Loucy (cell line): ENCODE results near the gene CIBAR2.

Experiments used
- H2AFZ ChIP-seq: fragments of 200-600 bp; sonication (generic); 2 replicates; pipeline ENCODE4 v1.6.0; 2016; ENCODE audit warnings: antibody characterized with exemption, mild to moderate bottlenecking, low read length, moderate library complexity
- H3F3A ChIP-seq: fragments of 200-600 bp; 2 replicates; pipeline ENCODE4 v1.6.0; 2016; ENCODE audit warnings: antibody characterized with exemption, low read depth, mild to moderate bottlenecking
- H3K27me3 ChIP-seq: fragments of 200-600 bp; sonication (generic); 2 replicates; pipeline ENCODE4 v1.6.1; 2014; ENCODE audit warnings: low read length, mild to moderate bottlenecking; ENCODE audit not compliant: insufficient read depth, poor library complexity, severe bottlenecking
- H3K36me3 ChIP-seq: fragments of 200-600 bp; sonication (generic); 2 replicates; pipeline ENCODE4 v1.6.1; 2016; ENCODE audit warnings: low read length; ENCODE audit not compliant: insufficient read depth
- H3K4me1 ChIP-seq: fragments of 200-600 bp; sonication (generic); 2 replicates; pipeline ENCODE4 v1.5.1; 2014; ENCODE audit warnings: low read length, mild to moderate bottlenecking; ENCODE audit not compliant: insufficient read depth, poor library complexity, severe bottlenecking
- H3K4me2 ChIP-seq: fragments of 200-600 bp; sonication (generic); 2 replicates; pipeline ENCODE4 v1.6.0; 2014; ENCODE audit warnings: antibody characterized with exemption, low read length, low read depth, mild to moderate bottlenecking; ENCODE audit not compliant: poor library complexity, severe bottlenecking
- H3K4me3 ChIP-seq: fragments of 200-600 bp; sonication (generic); 2 replicates; pipeline ENCODE4 v1.5.1; 2014; ENCODE audit warnings: low read length, mild to moderate bottlenecking, mixed read lengths; ENCODE audit not compliant: poor library complexity, severe bottlenecking
- H3K79me2 ChIP-seq: fragments of 200-600 bp; sonication (generic); 2 replicates; pipeline ENCODE4 v1.6.1; 2014; ENCODE audit warnings: low read length; ENCODE audit not compliant: insufficient read depth
- H3K9ac ChIP-seq: fragments of 200-600 bp; sonication (generic); 2 replicates; pipeline ENCODE4 v1.6.0; 2014; ENCODE audit warnings: mild to moderate bottlenecking, low read depth, low read length, moderate library complexity; ENCODE audit not compliant: poor library complexity, severe bottlenecking
- H3K9me2 ChIP-seq: fragments of 200-600 bp; sonication (generic); replicated peaks from 2 replicates; pipeline ENCODE4 v1.6.1; 2016; ENCODE audit warnings: low read depth, low read length, mixed read lengths
- H3K9me3 ChIP-seq: fragments of 200-600 bp; sonication (generic); 2 replicates; pipeline ENCODE4 v1.6.1; 2014; ENCODE audit warnings: mild to moderate bottlenecking, antibody characterized with exemption, low read length, low read depth; ENCODE audit not compliant: insufficient read depth
- H4K20me1 ChIP-seq: fragments of 200-600 bp; sonication (generic); 2 replicates; pipeline ENCODE4 v1.6.0; 2014; ENCODE audit warnings: antibody characterized with exemption, low read length, mild to moderate bottlenecking; ENCODE audit not compliant: insufficient read depth, poor library complexity, severe bottlenecking
- CTCF ChIP-seq: fragments of 200-600 bp; sonication (generic); conservative IDR thresholded peaks from 2 replicates; pipeline ENCODE4 v1.5.1; 2014; ENCODE audit warnings: mild to moderate bottlenecking, antibody characterized with exemption, low read length
- EZH2phosphoT487 ChIP-seq: fragments of 200-600 bp; IDR thresholded peaks from 2 replicates; pipeline ENCODE4 v1.6.1; 2018; ENCODE audit warnings: antibody characterized with exemption, mild to moderate bottlenecking, moderate library complexity, borderline replicate concordance

CIBAR2 gene

GRCh38 chr16:85107083-85107482, 5.2 kb downstream of the CIBAR2 start:
- Histone ChIP-seq H3K9me2 (no peaks in the 10 kb centered on the region), H4K20me1 (no peaks in the 10 kb centered on the region), H3K4me3 (no peak overlapping the region), H3K79me2 (no peaks in the 10 kb centered on the region), H3K36me3 (no peaks in the 10 kb centered on the region), H3K27me3 (no peaks in the 10 kb centered on the region), H2AFZ (no peak overlapping the region), H3F3A (no peaks in the 10 kb centered on the region), H3K4me1 (peaks cover 15% of the 10 kb centered on the region), H3K9ac (no peak overlapping the region), H3K4me2 (no peak overlapping the region), H3K9me3 (no peaks in the 10 kb centered on the region)
- no peak for TF ChIP-seq EZH2phosphoT487
- TF ChIP-seq CTCF = no peak

- Histone ChIP-seq H3K4me3 (no peak overlapping the region), H3F3A (no peaks in the 10 kb centered on the region), H3K9me2 (no peaks in the 10 kb centered on the region), H2AFZ (no peak overlapping the region), H3K27me3 (no peaks in the 10 kb centered on the region), H3K4me1 (peaks cover 15% of the 10 kb centered on the region), H3K4me2 (peak overlapping the region; percentile 44), H3K9ac (peak overlapping the region; percentile 42), H4K20me1 (no peaks in the 10 kb centered on the region), H3K36me3 (no peaks in the 10 kb centered on the region), H3K9me3 (no peaks in the 10 kb centered on the region), H3K79me2 (no peaks in the 10 kb centered on the region)
- TF ChIP-seq EZH2phosphoT487 = no peak
- no peak for TF ChIP-seq CTCF
Measured at GRCh38 chr16:85105475-85105874, 6.8 kb downstream of the CIBAR2 start.

- no peak for TF ChIP-seq EZH2phosphoT487
- no peak for TF ChIP-seq CTCF
- no peaks in the 10 kb centered on the region for H3F3A ChIP-seq
Measured at GRCh38 chr16:85104821-85105391, 7.4 kb downstream of the CIBAR2 start.

More at GRCh38 chr16:85104821-85105391, 7.4 kb downstream of the CIBAR2 start:
- Histone ChIP-seq H3K4me1 (peaks cover 15% of the 10 kb centered on the region), H3K9me2 (no peaks in the 10 kb centered on the region), H3K4me2 (peak overlapping the region; percentile 44), H3K36me3 (no peaks in the 10 kb centered on the region), H3K27me3 (no peaks in the 10 kb centered on the region), H3K79me2 (no peaks in the 10 kb centered on the region), H3K9me3 (no peaks in the 10 kb centered on the region), H2AFZ (peak overlapping the region; percentile 97), H4K20me1 (no peaks in the 10 kb centered on the region), H3K4me3 (peak overlapping the region; percentile 13), H3K9ac (peak overlapping the region; percentile 42)
